DOHH2 (cell line): ENCODE data around the gene LSM14A.

Source experiments
- CTCF ChIP-seq: fragments of 200-600 bp; sonication (generic); IDR thresholded peaks from one replicate; pipeline ENCODE4 v1.5.1; 2014; ENCODE audit warnings: antibody characterized with exemption, mild to moderate bottlenecking, low read depth, low read length; ENCODE audit not compliant: poor library complexity, severe bottlenecking
- EZH2phosphoT487 ChIP-seq: fragments of 200-600 bp; sonication (generic); IDR thresholded peaks from 2 replicates; pipeline ENCODE4 v1.6.1; 2017; ENCODE audit warnings: borderline replicate concordance, mild to moderate bottlenecking, antibody characterized with exemption, low read length, moderate library complexity, mixed read lengths

GRCh38 chr19:34193876-34194275 is 21.6 kb downstream of the LSM14A start:
- TF ChIP-seq CTCF = no peak
- TF ChIP-seq EZH2phosphoT487 = no peak
